ENCODE results near the gene HECTD4. TPM values are rescaled to one million over a fixed set of nuclear protein-coding genes. Genes with fewer than 3 reads are reported as not detected.

The HECTD4 gene
- total RNA-seq, 2 donors from 2014 or later: 51.3 to 76.7 TPM

GRCh38 chr12:112169161-112169872 lies 212.9 kb downstream of the HECTD4 start:
- H3K27me3 Mint-ChIP-seq: no peaks in the 10 kb centered on the region
- H3K27ac Mint-ChIP-seq: no peak overlapping the region
- H3K4me3 Mint-ChIP-seq: no peak overlapping the region
- no peak for DNase-seq (ENCODE audit: low spot score)
- H3K36me3 Mint-ChIP-seq: no peaks in the 10 kb centered on the region
- no peaks in the 10 kb centered on the region for H3K9me3 Mint-ChIP-seq
- H3K4me1 Mint-ChIP-seq (ENCODE audit: low read depth in 2 of 2): no peaks in the 10 kb centered on the region
- ATAC-seq: no peak

- no peak for ATAC-seq
- H3K27ac Mint-ChIP-seq: peak overlapping the region in 1 of 2 donors; percentile 50
- DNase-seq (ENCODE audit: low spot score): no peak
- H3K27me3 Mint-ChIP-seq: no peaks in the 10 kb centered on the region
- H3K4me3 Mint-ChIP-seq: no peak overlapping the region
- no peaks in the 10 kb centered on the region for H3K9me3 Mint-ChIP-seq
- no peaks in the 10 kb centered on the region for H3K4me1 Mint-ChIP-seq (ENCODE audit: low read depth in 2 of 2)
- no peaks in the 10 kb centered on the region for H3K36me3 Mint-ChIP-seq
Observed at GRCh38 chr12:112168561-112168971, 213.7 kb downstream of the HECTD4 start.

DNA sequence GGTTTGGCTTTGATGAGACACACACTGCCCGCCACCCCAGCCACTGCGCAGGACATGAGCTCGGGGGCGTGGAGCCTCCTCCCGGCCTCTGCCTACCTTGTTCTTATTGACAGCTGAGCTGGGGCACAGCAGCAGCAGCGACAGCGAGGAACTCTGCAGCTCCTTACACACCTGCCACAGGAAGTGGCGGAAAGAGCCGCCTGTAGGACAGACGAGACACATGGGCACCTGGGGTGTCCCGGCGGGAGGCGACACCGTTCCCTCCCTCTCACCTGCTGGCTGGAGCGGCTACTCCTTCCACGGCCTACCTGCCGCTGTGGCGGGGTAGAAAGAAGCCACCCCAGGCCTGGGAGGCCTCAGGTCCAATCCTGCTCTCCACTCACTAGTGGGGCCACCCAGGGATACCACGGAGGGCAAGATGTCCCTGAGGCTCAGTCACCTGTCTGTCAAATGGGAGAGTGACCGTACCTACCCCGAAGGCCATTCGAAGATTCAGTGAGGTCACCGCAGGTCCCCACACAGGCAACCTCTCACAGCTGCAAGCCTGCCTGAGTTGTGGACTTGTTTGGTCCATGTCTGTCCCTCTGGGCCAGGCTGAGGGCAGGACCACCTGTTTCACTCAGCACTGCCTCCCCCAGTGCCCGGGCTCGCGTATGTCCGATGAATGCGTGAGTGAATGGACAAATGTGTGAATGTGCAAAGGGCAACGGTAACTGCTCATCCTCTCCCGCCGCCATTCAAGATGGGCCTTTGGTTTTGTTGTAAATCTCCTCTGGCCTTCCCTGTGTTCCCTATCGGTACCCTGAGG lies 214.3 kb downstream of the HECTD4 start:
- Mint-ChIP-seq H3K9me3 (no peaks in the 10 kb centered on the region), H3K36me3 (no peaks in the 10 kb centered on the region), H3K27ac (peak overlapping the region in 1 of 2 donors; percentile 50), H3K27me3 (no peaks in the 10 kb centered on the region), H3K4me1 (ENCODE audit: low read depth in 2 of 2) (no peaks in the 10 kb centered on the region), H3K4me3 (no peak overlapping the region)
- no peak for DNase-seq (ENCODE audit: low spot score)
- ATAC-seq: no peak

- H3K36me3 Mint-ChIP-seq: no peaks in the 10 kb centered on the region
Observed at GRCh38 chr12:112167031-112167461, 215.2 kb downstream of the HECTD4 start.

DNA sequence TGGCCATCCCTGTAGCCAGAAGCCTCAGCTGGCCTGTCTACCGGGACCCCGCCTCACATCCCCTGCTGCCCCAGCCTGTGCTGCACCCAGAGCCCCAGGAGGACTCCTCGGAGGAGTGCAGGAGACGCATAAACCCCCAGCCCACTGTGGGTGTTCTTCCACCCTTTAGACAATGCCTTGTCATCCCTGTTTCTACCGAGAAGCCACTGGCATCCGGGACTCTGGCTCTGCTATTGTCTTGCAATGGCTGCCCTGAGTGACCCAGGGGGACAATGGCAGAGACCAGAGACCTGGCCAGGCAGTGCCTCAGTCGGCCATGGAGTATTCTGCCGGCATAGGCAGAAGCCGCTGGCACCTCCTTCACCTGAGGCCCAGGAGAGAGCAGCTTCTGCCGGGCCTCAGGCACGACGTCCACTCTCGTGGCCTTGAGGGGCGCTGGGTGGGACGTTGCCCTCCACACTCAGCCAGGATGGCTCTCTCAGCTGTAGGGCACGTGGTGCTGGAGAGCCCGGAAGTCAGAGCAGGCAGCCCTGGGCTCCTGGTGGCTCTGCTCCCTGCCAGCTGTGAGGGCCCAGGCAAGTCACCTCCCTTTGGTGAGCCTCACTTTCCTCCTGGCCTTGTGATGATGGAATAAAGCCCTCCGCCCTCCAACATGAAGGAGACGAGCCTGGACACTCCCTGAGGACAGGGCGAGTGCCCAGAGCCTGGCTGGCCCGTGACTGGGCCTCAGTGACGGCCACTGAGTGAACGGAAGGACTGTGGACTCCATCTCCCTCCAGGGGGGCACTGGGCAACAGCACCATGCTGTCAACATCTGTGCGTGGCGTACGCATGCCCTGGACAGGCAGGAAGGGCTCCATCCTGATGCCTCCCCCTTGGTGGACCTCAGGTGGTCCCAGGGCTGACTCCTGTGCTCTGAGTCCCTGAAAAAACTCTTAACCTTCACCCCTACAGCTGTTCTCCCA lies 215.9 kb downstream of the HECTD4 start:
- no peaks in the 10 kb centered on the region for H3K36me3 Mint-ChIP-seq
- H3K27me3 Mint-ChIP-seq: no peaks in the 10 kb centered on the region
- ATAC-seq (no peak), DNase-seq (ENCODE audit: low spot score) (no peak)
- no peaks in the 10 kb centered on the region for H3K4me1 Mint-ChIP-seq (ENCODE audit: low read depth in 2 of 2)
- H3K9me3 Mint-ChIP-seq: no peaks in the 10 kb centered on the region
- H3K27ac Mint-ChIP-seq: no peak overlapping the region
- H3K4me3 Mint-ChIP-seq: no peak overlapping the region

More at GRCh38 chr12:112167031-112167461, 215.2 kb downstream of the HECTD4 start:
- Mint-ChIP-seq H3K27me3 (no peaks in the 10 kb centered on the region), H3K9me3 (no peaks in the 10 kb centered on the region), H3K27ac (no peak overlapping the region), H3K4me1 (ENCODE audit: low read depth in 2 of 2) (no peaks in the 10 kb centered on the region), H3K4me3 (no peak overlapping the region)
- ATAC-seq: no peak
- DNase-seq (ENCODE audit: low spot score): no peak

DNA sequence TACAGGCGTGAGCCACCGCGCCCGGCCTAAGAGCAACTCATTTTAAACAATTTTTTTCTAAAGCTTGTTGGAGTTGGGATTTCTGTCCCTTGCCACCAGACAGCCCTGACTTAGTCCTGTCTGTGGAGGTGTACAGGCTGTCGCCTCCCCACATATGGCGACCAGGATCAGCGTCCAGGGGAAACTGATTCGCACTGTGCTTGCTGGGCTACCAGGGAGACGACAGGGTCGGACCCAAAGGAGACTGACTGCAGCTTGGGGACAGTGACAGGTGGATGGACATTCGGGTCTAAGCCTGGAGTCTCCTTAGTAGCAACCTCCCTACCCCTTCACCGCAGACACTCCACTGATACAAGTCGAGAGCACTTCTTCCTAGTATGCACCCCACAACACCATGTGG lies 216.6 kb downstream of the HECTD4 start:
- Mint-ChIP-seq H3K9me3 (no peaks in the 10 kb centered on the region), H3K36me3 (no peaks in the 10 kb centered on the region), H3K4me1 (ENCODE audit: low read depth in 2 of 2) (no peaks in the 10 kb centered on the region), H3K4me3 (no peak overlapping the region), H3K27ac (no peak overlapping the region), H3K27me3 (no peaks in the 10 kb centered on the region)
- no peak for DNase-seq (ENCODE audit: low spot score)
- ATAC-seq: no peak

DNA sequence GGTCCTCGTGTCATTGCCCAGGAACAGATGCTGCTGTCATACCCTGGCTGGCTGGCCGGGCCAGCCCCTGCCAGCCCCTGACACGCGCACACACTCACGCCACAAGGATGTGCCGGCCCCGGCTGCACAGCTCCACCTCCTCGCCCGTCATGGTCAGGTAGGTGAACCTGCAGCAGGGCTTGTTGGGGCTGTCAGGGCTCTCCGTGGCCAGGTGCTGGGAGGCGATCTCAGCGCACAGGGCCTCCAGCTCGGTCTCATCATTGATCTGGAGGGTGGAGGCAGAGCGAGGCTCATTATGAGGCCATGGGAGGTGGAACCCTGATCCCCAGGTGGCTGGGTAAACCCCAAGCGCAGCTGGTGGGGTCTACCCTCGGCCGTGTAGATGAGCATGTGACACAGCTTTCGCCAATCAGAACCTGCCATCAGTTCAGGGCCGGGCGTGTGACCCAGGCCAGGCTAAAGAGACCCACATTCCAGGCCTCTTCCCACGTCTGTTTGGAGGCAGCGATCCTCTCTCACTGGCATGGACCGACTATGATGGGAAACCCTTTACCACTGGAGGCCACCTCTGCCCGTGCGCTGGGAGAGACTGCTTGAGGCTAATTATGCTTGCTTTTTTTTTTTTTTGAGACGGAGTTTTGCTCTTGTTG lies 218.1 kb downstream of the HECTD4 start:
- peaks cover 0 to 4% of the 10 kb centered on the region in 2 donors for H3K4me1 Mint-ChIP-seq (ENCODE audit: low read depth in 2 of 2)
- H3K9me3 Mint-ChIP-seq: no peaks in the 10 kb centered on the region
- H3K27me3 Mint-ChIP-seq: no peaks in the 10 kb centered on the region
- ATAC-seq (no peak), DNase-seq (ENCODE audit: low spot score) (no peak)
- no peaks in the 10 kb centered on the region for H3K36me3 Mint-ChIP-seq
- no peak overlapping the region for H3K4me3 Mint-ChIP-seq
- no peak overlapping the region for H3K27ac Mint-ChIP-seq

DNA sequence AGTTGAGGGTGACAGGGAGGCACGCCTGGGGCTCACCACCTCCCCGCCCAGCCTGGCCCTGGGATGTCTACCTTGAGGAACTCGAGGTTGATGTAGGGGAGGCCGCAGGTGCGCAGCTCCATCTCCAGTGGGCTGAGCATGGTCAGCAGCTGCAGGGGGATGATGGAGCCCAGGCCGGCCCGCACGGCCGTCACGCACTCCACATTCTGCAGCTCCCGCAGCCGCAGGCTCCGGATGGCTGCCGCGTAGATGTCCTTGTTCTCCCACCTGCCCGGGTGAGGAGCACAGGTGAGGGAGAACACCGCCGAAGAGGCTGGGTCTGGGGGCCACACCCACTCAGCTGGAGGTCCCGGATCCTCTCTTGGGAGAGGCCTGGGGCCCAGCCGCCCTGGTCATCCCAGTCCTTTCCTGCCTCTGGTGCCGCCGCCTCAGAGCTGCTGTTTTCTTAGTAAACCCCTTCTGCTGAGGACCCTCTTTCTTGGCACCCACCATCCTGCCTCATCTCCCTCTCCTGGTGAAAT lies 218.7 kb downstream of the HECTD4 start:
- no peaks in the 10 kb centered on the region for H3K9me3 Mint-ChIP-seq
- no peak overlapping the region for H3K4me3 Mint-ChIP-seq
- H3K27me3 Mint-ChIP-seq: no peaks in the 10 kb centered on the region
- H3K36me3 Mint-ChIP-seq: no peaks in the 10 kb centered on the region
- H3K4me1 Mint-ChIP-seq (ENCODE audit: low read depth in 2 of 2): peaks cover under 1 to 5% of the 10 kb centered on the region in 2 donors
- H3K27ac Mint-ChIP-seq: no peak overlapping the region
- DNase-seq (ENCODE audit: low spot score): no peak
- peak in 1 of 2 donors; percentile 21 for ATAC-seq

GRCh38 chr12:112163056-112163455 lies 219.2 kb downstream of the HECTD4 start:
- ATAC-seq (no peak), DNase-seq (ENCODE audit: low spot score) (no peak)
- Mint-ChIP-seq H3K27me3 (no peaks in the 10 kb centered on the region), H3K36me3 (peaks cover 5% of the 10 kb centered on the region), H3K4me3 (no peak overlapping the region), H3K9me3 (peaks cover 3% of the 10 kb centered on the region), H3K4me1 (ENCODE audit: low read depth in 2 of 2) (peaks cover 5 to 9% of the 10 kb centered on the region in 2 donors), H3K27ac (no peak overlapping the region)

DNA sequence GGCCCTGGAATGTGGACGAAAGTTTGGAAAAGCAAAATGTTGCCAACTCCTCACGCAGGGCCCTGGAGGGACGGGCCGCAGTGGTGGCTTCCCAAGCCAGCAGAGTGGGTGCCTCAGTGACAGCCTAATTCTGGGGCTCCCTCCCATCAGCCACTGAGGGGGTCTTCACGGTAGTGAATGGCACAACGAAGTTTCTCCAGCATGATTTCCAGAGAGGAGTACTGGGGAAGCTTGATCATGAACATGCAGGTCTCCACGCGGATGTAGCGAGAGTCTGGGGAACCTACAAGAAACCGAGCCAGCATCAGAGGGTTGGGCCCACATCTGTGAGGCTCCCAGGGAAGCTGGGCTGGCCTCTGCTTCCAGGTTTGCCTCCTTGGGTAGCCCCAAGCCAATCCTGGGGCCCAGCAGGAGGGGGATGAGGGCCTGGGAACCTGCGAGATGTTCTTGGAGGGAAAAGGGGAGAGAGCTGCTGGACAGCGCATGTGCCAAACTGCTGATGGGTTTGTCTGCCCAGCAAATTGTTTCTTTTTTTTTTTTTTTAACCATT lies 219.9 kb downstream of the HECTD4 start:
- Mint-ChIP-seq H3K36me3 (peaks cover 12% of the 10 kb centered on the region), H3K27me3 (no peaks in the 10 kb centered on the region), H3K27ac (peak overlapping the region in 1 of 2 donors; percentile 70), H3K4me3 (no peak overlapping the region), H3K4me1 (ENCODE audit: low read depth in 2 of 2) (peaks cover 11 to 13% of the 10 kb centered on the region in 2 donors), H3K9me3 (peaks cover 7% of the 10 kb centered on the region)
- DNase-seq (ENCODE audit: low spot score) (no peak), ATAC-seq (no peak)

GRCh38 chr12:112161711-112162110 lies 220.5 kb downstream of the HECTD4 start:
- Mint-ChIP-seq H3K27me3 (no peaks in the 10 kb centered on the region), H3K27ac (peak overlapping the region in 1 of 2 donors; percentile 70), H3K4me3 (no peak overlapping the region), H3K4me1 (ENCODE audit: low read depth in 2 of 2) (peaks cover 11 to 17% of the 10 kb centered on the region in 2 donors), H3K36me3 (peaks cover 18% of the 10 kb centered on the region), H3K9me3 (peaks cover 7% of the 10 kb centered on the region)
- ATAC-seq: no peak
- DNase-seq (ENCODE audit: low spot score): no peak

- H3K27ac Mint-ChIP-seq: no peak overlapping the region
Observed at GRCh38 chr12:112160611-112161010, 221.6 kb downstream of the HECTD4 start.

More at GRCh38 chr12:112160611-112161010, 221.6 kb downstream of the HECTD4 start:
- Mint-ChIP-seq H3K4me3 (no peak overlapping the region), H3K27me3 (no peaks in the 10 kb centered on the region), H3K36me3 (peaks cover 29% of the 10 kb centered on the region), H3K9me3 (peaks cover 7% of the 10 kb centered on the region), H3K4me1 (ENCODE audit: low read depth in 2 of 2) (peaks cover 18 to 20% of the 10 kb centered on the region in 2 donors)
- no peak for ATAC-seq
- no peak for DNase-seq (ENCODE audit: low spot score)

Data from natural killer cell treated with Interleukin-12 subunit alpha and Interleukin-12 subunit beta and Interleukin-15 and Interleukin-18, amount 100 ng/mL, for 72 hours (primary cell).